ENCODE data around the gene TMEM150C.

DNA sequence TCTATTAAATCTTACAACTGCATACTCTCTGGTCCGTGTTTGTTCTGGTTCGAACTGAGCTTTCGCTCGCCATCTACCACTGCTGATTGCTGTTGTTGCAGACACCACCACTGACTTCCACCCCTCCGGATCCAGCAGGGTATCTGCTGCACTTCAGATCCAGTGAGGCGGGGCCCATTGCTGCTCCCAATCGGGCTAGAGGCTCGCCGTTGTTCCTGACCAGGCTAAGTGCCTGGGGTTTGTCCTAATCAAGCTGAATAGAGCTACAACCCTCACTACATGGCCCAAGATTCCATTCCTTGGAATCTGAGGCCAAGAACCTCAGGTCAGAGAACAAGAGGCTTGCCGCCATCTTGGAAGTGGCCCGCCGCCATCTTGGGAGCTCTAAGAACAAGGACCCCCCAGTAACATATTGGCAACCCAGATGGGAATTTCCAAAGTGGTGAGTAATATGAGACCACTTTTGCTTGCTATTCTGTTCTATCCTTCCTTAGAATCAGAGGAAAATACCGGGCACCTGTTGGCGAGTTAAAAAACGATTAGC is 88.1 kb downstream of the TMEM150C start:
- TF ChIP-seq POLR2AphosphoS5 (IDR thresholded peaks at IDR 0.05): no peak
- TF ChIP-seq EP300 (IDR thresholded peaks at IDR 0.05): no peak
- TF ChIP-seq, protein P1, sequence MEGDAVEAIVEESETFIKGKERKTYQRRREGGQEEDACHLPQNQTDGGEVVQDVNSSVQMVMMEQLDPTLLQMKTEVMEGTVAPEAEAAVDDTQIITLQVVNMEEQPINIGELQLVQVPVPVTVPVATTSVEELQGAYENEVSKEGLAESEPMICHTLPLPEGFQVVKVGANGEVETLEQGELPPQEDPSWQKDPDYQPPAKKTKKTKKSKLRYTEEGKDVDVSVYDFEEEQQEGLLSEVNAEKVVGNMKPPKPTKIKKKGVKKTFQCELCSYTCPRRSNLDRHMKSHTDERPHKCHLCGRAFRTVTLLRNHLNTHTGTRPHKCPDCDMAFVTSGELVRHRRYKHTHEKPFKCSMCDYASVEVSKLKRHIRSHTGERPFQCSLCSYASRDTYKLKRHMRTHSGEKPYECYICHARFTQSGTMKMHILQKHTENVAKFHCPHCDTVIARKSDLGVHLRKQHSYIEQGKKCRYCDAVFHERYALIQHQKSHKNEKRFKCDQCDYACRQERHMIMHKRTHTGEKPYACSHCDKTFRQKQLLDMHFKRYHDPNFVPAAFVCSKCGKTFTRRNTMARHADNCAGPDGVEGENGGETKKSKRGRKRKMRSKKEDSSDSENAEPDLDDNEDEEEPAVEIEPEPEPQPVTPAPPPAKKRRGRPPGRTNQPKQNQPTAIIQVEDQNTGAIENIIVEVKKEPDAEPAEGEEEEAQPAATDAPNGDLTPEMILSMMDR (IDR thresholded peaks at IDR 0.05): no peak
